Endothelial cell of umbilical vein (primary cell): Measurements from ENCODE around the gene CLDN5. TPM values are rescaled to one million over a fixed set of nuclear protein-coding genes. Genes with fewer than 3 reads are reported as not detected.

Source experiments
- BruUV-seq: library from RNA; stranded (reverse); fragments of 400-500 nt; replicated peaks from 2 replicates; lab custom pipeline; 2021; lab: Mats Ljungman, UMichigan
- CTCF ChIA-PET: fragments of 300-600, 350-600 bp; sonication (Branson Sonifier 250); formaldehyde crosslinking; loops from one replicate; lab custom pipeline; 2021; ENCODE audit warnings: antibody characterized with exemption, inconsistent platforms; lab: Charles Lee
- POLR2A ChIA-PET: fragments of 300-600, 350-600 bp; sonication (Branson Sonifier 250); formaldehyde crosslinking; loops from one replicate; lab custom pipeline; 2021; ENCODE audit warnings: antibody characterized with exemption, inconsistent platforms; lab: Charles Lee
- DNase-seq: peaks from one replicate; pipeline ENCODE4 v3.0.0-alpha.2; 2011; ENCODE audit warnings: low read depth, low spot score
- FAIRE-seq: peaks from 2 replicates; lab custom pipeline; 2011; peaks lifted over from hg19 to GRCh38; lab: Jason Lieb, UNC
- H2AFZ ChIP-seq: 2 replicates; pipeline ENCODE4 v1.6.0; 2012; ENCODE audit warnings: low read depth, low read length, control low read depth, inconsistent platforms
- H3K27ac ChIP-seq: 2 replicates; pipeline ENCODE4 v1.5.1; 2011; ENCODE audit warnings: low read depth, mild to moderate bottlenecking, control low read depth, low read length, moderate library complexity; ENCODE audit not compliant: insufficient read depth
- H3K27me3 ChIP-seq, 2 experiments: 2 replicates each; pipeline versions ENCODE4 v1.6.0 to v1.6.1; 2011; ENCODE audit warnings: low read length in 2 of 2, mixed read lengths in 1 of 2; ENCODE audit not compliant: control insufficient read depth in 2 of 2, insufficient read depth in 2 of 2
- H3K36me3 ChIP-seq, 2 experiments: 2 replicates in 1 of 2; 3 replicates in 1 of 2; pipeline ENCODE4 v1.5.1; 2011; ENCODE audit warnings: low read length in 2 of 2, mild to moderate bottlenecking in 1 of 2, moderate library complexity in 1 of 2; ENCODE audit not compliant: control insufficient read depth in 2 of 2, insufficient read depth in 2 of 2; ENCODE audit errors: extremely low read depth in 1 of 2
- H3K4me1 ChIP-seq: 3 replicates; pipeline ENCODE4 v1.5.1; 2011; ENCODE audit warnings: mild to moderate bottlenecking, low read length; ENCODE audit not compliant: control insufficient read depth, insufficient read depth; ENCODE audit errors: extremely low read depth
- H3K4me2 ChIP-seq: 2 replicates; pipeline ENCODE4 v1.6.1; 2011; ENCODE audit warnings: low read length, control low read depth, mixed read lengths; ENCODE audit not compliant: insufficient read depth
- H3K4me3 ChIP-seq, 3 experiments: fragments of 200-600 bp in 1 of 3; sonication (generic), shearing (Covaris generic) in 1 of 3; replicated peaks in 1 of 3; 2 replicates each; pipeline ENCODE4 v1.5.1; 2011 to 2016; ENCODE audit warnings: control low read depth in 3 of 3, low read length in 3 of 3, mild to moderate bottlenecking in 2 of 3, inconsistent platforms in 1 of 3, low read depth in 1 of 3, moderate library complexity in 1 of 3; ENCODE audit not compliant: insufficient read depth in 1 of 3
- H3K79me2 ChIP-seq: 2 replicates; pipeline ENCODE4 v1.6.0; 2012; ENCODE audit warnings: low read length, inconsistent platforms; ENCODE audit not compliant: control insufficient read depth, insufficient read depth
- H3K9ac ChIP-seq: replicated peaks from 2 replicates; pipeline ENCODE3; 2011; ENCODE audit warnings: low read length, control low read depth; ENCODE audit not compliant: insufficient read depth; ENCODE audit errors: extremely low read depth
- H3K9me1 ChIP-seq: replicated peaks from 3 replicates; pipeline ENCODE4 v1.6.0; 2011; ENCODE audit warnings: mild to moderate bottlenecking, low read length; ENCODE audit not compliant: control insufficient read depth, insufficient read depth; ENCODE audit errors: extremely low read depth
- H3K9me3 ChIP-seq: replicated peaks from 2 replicates; pipeline ENCODE4 v1.5.1; 2012; ENCODE audit warnings: low read length, inconsistent platforms; ENCODE audit not compliant: control insufficient read depth, insufficient read depth
- H4K20me1 ChIP-seq: replicated peaks from 2 replicates; pipeline ENCODE3; 2011; ENCODE audit warnings: mild to moderate bottlenecking, low read length; ENCODE audit not compliant: control insufficient read depth, insufficient read depth; ENCODE audit errors: extremely low read depth
- EZH2 ChIP-seq: IDR thresholded peaks from 2 replicates; pipeline ENCODE4 v1.6.1; 2012; ENCODE audit warnings: borderline replicate concordance, low read depth, mild to moderate bottlenecking, moderate library complexity, low read length, inconsistent platforms; ENCODE audit not compliant: severe bottlenecking
- FOS ChIP-seq: IDR thresholded peaks from 2 replicates; pipeline ENCODE4 v1.6.1; 2011; ENCODE audit warnings: mild to moderate bottlenecking, low read length, moderate library complexity, borderline replicate concordance; ENCODE audit not compliant: insufficient read depth
- GATA2 ChIP-seq: IDR thresholded peaks from 2 replicates; pipeline ENCODE4 v1.7.0; 2011; ENCODE audit warnings: low read depth, mild to moderate bottlenecking, moderate library complexity, mixed read lengths, low read length; ENCODE audit not compliant: insufficient read length, insufficient read depth
- JUN ChIP-seq: IDR thresholded peaks from 2 replicates; pipeline ENCODE4 v1.6.1; 2011; ENCODE audit warnings: borderline replicate concordance, low read depth; ENCODE audit not compliant: insufficient read length, insufficient read depth
- MYC ChIP-seq: IDR thresholded peaks from one replicate; pipeline ENCODE4 v1.6.1; 2011; ENCODE audit warnings: mild to moderate bottlenecking, low read depth, low read length
- POLR2A ChIP-seq: IDR thresholded peaks from 2 replicates; pipeline ENCODE4 v1.6.1; 2012; ENCODE audit warnings: low read depth, mild to moderate bottlenecking, control low read depth, low read length
- POLR2AphosphoS5 ChIP-seq: IDR thresholded peaks from 2 replicates; pipeline ENCODE4 v1.6.1; 2012; ENCODE audit warnings: low read depth, mild to moderate bottlenecking, control low read depth, low read length, moderate library complexity; ENCODE audit not compliant: insufficient read depth
- dilution Hi-C: fragments of 300-500 bp; cut with MboI; formaldehyde crosslinking; loops from one replicate; pipeline ENCODE4 v1.15.0; 2019; ENCODE audit warnings: low sequenced_read_pairs; ENCODE audit not compliant: extremely low pct_ligation_motif_present
- intact Hi-C: fragments of 100-400 bp; cut with micrococcal nuclease; formaldehyde crosslinking; loops from one replicate; pipeline ENCODE4 v1.10.0; 2022
- polyA plus RNA-seq, 4 experiments: library from polyadenylated mRNA; depleted of rRNA in 3 of 4; stranded (reverse) in 3 of 4; unstranded in 1 of 4; fragments of >200 nt; gene quantifications; 2 replicates each; pipeline versions ENCODE4 v1.2.1 to v1.2.3, GENCODE V29; 2011 to 2012; ENCODE audit warnings: missing spikeins in 1 of 4
- total RNA-seq: library from RNA; stranded (reverse); gene quantifications from 2 replicates; pipeline ENCODE4 v1.2.3, GENCODE V29; 2021
- TF ChIP-seq, protein P1 (sequence below), 2 donors: IDR thresholded peaks; 1 replicate in 1 of 2; 2 replicates in 1 of 2; pipeline ENCODE4 v1.5.1; 2011; ENCODE audit warnings: low read length in 2 of 2, mild to moderate bottlenecking in 2 of 2, moderate library complexity in 2 of 2, control low read depth in 1 of 2, inconsistent platforms in 1 of 2, low read depth in 1 of 2; ENCODE audit not compliant: insufficient read depth in 1 of 2; ENCODE audit errors: extremely low read depth in 1 of 2
- TF ChIP-seq, protein P2 (sequence below): IDR thresholded peaks from 2 replicates; pipeline ENCODE4 v1.6.1; 2011; ENCODE audit not compliant: insufficient read depth, insufficient read length

CLDN5 gene
- total and polyA plus RNA-seq, 2 donors (not counting 3 experiments of a cell fraction or from before 2014, with no cell fraction given), result 198 to 252 TPM

DNA sequence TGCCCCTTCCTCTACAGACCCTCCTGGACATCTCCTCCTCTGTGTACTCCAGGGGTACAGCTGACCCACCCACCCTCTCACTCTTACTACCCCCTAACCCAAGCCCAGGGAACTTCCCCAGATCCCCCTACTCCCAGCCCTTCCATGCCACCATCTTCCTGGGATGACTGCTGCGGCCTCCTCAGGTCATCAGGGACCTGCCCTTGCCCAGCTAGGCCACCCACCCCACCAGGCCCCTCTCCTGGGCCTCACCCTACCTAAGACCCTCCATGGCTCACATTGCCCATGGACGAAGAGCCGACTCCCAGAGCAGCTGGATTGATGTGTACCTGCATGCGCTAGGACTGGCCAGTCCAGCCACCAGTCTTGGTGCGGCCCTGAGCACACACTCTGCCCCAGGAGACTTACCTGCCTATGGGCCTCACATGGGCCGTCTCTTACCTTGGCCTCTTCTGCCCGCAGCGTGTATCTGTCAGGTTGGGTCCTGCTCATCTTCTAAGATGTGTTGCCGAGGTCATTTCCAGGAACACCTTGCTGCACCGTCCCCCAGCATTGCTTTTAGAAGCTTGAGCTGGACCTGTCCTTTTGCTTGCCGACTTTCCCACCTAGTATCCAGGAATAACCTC is 2.0 kb upstream of the CLDN5 start:
- Histone ChIP-seq H3K4me1 (peaks cover 44% of the 10 kb centered on the region), H4K20me1 (no peaks in the 10 kb centered on the region), H2AFZ (no peak overlapping the region), H3K4me3 (no peak overlapping the region), H3K27me3 (no peaks in the 10 kb centered on the region), H3K9ac (no peak overlapping the region), H3K36me3 (peaks cover 0 to 2% of the 10 kb centered on the region in 2 experiments), H3K79me2 (peaks cover 28% of the 10 kb centered on the region), H3K27ac (no peak overlapping the region), H3K4me2 (no peak overlapping the region), H3K9me3 (no peaks in the 10 kb centered on the region), H3K9me1 (no peaks in the 10 kb centered on the region)
- TF ChIP-seq MYC, result no peak
- TF ChIP-seq GATA2, result no peak
- no peak for TF ChIP-seq FOS
- TF ChIP-seq EZH2, result no peak
- TF ChIP-seq, protein P1, sequence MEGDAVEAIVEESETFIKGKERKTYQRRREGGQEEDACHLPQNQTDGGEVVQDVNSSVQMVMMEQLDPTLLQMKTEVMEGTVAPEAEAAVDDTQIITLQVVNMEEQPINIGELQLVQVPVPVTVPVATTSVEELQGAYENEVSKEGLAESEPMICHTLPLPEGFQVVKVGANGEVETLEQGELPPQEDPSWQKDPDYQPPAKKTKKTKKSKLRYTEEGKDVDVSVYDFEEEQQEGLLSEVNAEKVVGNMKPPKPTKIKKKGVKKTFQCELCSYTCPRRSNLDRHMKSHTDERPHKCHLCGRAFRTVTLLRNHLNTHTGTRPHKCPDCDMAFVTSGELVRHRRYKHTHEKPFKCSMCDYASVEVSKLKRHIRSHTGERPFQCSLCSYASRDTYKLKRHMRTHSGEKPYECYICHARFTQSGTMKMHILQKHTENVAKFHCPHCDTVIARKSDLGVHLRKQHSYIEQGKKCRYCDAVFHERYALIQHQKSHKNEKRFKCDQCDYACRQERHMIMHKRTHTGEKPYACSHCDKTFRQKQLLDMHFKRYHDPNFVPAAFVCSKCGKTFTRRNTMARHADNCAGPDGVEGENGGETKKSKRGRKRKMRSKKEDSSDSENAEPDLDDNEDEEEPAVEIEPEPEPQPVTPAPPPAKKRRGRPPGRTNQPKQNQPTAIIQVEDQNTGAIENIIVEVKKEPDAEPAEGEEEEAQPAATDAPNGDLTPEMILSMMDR (IDR thresholded peaks at IDR 0.05; ENCODE audit: extremely low read depth in 1 of 2, insufficient read depth in 1 of 2, low read depth in 1 of 2, low read length in 2 of 2), result no peak
- TF ChIP-seq POLR2A, result no peak
- no peak for TF ChIP-seq POLR2AphosphoS5
- TF ChIP-seq, protein P2, sequence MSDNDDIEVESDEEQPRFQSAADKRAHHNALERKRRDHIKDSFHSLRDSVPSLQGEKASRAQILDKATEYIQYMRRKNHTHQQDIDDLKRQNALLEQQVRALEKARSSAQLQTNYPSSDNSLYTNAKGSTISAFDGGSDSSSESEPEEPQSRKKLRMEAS, result no peak
- no peak for TF ChIP-seq JUN
- no TSS peak for BruUV-seq
- no peak for FAIRE-seq
- dilution Hi-C loops (no loop called here), intact Hi-C loops (no loop called here)
- ChIA-PET POLR2A (no interaction called here), CTCF (interaction anchor here (1.4 to 1.8 kb wide), 3 partner anchors 30 to 104 kb away, joined by 3 to 5 read pairs (median 3); no protein-coding TSS in a partner anchor)
- no peak for DNase-seq
